COLO668 (cell line): ENCODE results near the gene SMAD6.

Source experiments
- DNase-seq: peaks from one replicate; lab custom pipeline; 2025; ENCODE audit not compliant: unreplicated experiment; lab: John Stamatoyannopoulos, UW

Gene SMAD6

GRCh38 chr15:66719471-66719870, 17.4 kb downstream of the SMAD6 start:
- DNase-seq = no peak

GRCh38 chr15:66720206-66721010, 18.4 kb downstream of the SMAD6 start:
- no peak for DNase-seq

- DNase-seq = no peak
Measured at GRCh38 chr15:66721020-66721419, 19.0 kb downstream of the SMAD6 start.

- DNase-seq = no peak
Measured at GRCh38 chr15:66721501-66721937, 19.5 kb downstream of the SMAD6 start.

- DNase-seq = no peak
Measured at GRCh38 chr15:66721954-66722353, 19.9 kb downstream of the SMAD6 start.

GRCh38 chr15:66722757-66723540, 20.9 kb downstream of the SMAD6 start:
- DNase-seq = no peak

GRCh38 chr15:66723826-66724731, 22.0 kb downstream of the SMAD6 start:
- no peak for DNase-seq

- no peak for DNase-seq
Measured at GRCh38 chr15:66724732-66725463, 22.9 kb downstream of the SMAD6 start.

- no peak for DNase-seq
Measured at GRCh38 chr15:66725464-66725785, 23.4 kb downstream of the SMAD6 start.

GRCh38 chr15:66726386-66726785, 24.4 kb downstream of the SMAD6 start:
- no peak for DNase-seq

GRCh38 chr15:66729331-66729951, 27.4 kb downstream of the SMAD6 start:
- no peak for DNase-seq

GRCh38 chr15:66730168-66731021, 28.4 kb downstream of the SMAD6 start:
- no peak for DNase-seq

- DNase-seq = no peak
Measured at GRCh38 chr15:66733976-66734375, 31.9 kb downstream of the SMAD6 start.

- DNase-seq = no peak
Measured at GRCh38 chr15:66734961-66735908, 33.2 kb downstream of the SMAD6 start.

GRCh38 chr15:66735909-66736305, 33.9 kb downstream of the SMAD6 start:
- no peak for DNase-seq

- no peak for DNase-seq
Measured at GRCh38 chr15:66737243-66738010, 35.4 kb downstream of the SMAD6 start.

- no peak for DNase-seq
Measured at GRCh38 chr15:66738116-66738515, 36.1 kb downstream of the SMAD6 start.
